ENCODE data around the gene TMEM132C.
A peak's percentile ranks its signal among the peaks of the same experiment; 100 is the strongest.

Gene TMEM132C

GRCh38 chr12:128684352-128684751, 417.4 kb downstream of the TMEM132C start:
- Histone ChIP-seq H3K4me1 (ENCODE audit: control insufficient read depth, insufficient read depth, low read length) (no peaks in the 10 kb centered on the region), H3K9me3 (ENCODE audit: control insufficient read depth, insufficient read depth, low read depth, low read length) (no peaks in the 10 kb centered on the region), H3K27ac (ENCODE audit: extremely low read depth, low read depth, low read length) (no peak overlapping the region), H3K4me3 (ENCODE audit: low read depth, low read length) (no peak overlapping the region), H3K36me3 (ENCODE audit: control insufficient read depth in 2 of 2, insufficient read depth in 1 of 2, low read length in 2 of 2) (no peaks in the 10 kb centered on the region)
- no peak for TF ChIP-seq ZNF324 (tag by site-specific recombination; IDR thresholded peaks at IDR 0.05)
- POLR2A ChIA-PET: no interaction called here
- CTCF ChIA-PET: interaction anchor here (0.6 to 0.9 kb wide), 2 partner anchors 12 to 233 kb away, joined by 4 read pairs; no protein-coding TSS in a partner anchor

- POLR2A ChIA-PET: no interaction called here
- H3K36me3 ChIP-seq (ENCODE audit: control insufficient read depth in 2 of 2, insufficient read depth in 1 of 2, low read length in 2 of 2): no peaks in the 10 kb centered on the region
- no peaks in the 10 kb centered on the region for H3K9me3 ChIP-seq (ENCODE audit: control insufficient read depth, insufficient read depth, low read depth, low read length)
- CTCF ChIA-PET: no interaction called here
- TF ChIP-seq ZNF366 (tag by site-specific recombination; conservative IDR thresholded peaks at IDR 0.05) (no peak), ZSCAN4 (tag by site-specific recombination; IDR thresholded peaks at IDR 0.05) (peak; percentile 83), ZNF266 (tag by site-specific recombination; IDR thresholded peaks at IDR 0.05; ENCODE audit: low read depth) (no peak)
- no peaks in the 10 kb centered on the region for H3K4me1 ChIP-seq (ENCODE audit: control insufficient read depth, insufficient read depth, low read length)
- no peak overlapping the region for H3K4me3 ChIP-seq (ENCODE audit: low read depth, low read length)
- no peak overlapping the region for H3K27ac ChIP-seq (ENCODE audit: extremely low read depth, low read depth, low read length)
These were observed 419.0 kb downstream of the TMEM132C start for GRCh38 chr12:128685903-128686475.

- Histone ChIP-seq H3K4me1 (ENCODE audit: control insufficient read depth, insufficient read depth, low read length) (no peaks in the 10 kb centered on the region), H3K36me3 (ENCODE audit: control insufficient read depth in 2 of 2, insufficient read depth in 1 of 2, low read length in 2 of 2) (no peaks in the 10 kb centered on the region), H3K4me3 (ENCODE audit: low read depth, low read length) (no peak overlapping the region), H3K27ac (ENCODE audit: extremely low read depth, low read depth, low read length) (no peak overlapping the region), H3K9me3 (ENCODE audit: control insufficient read depth, insufficient read depth, low read depth, low read length) (no peaks in the 10 kb centered on the region)
- ChIA-PET POLR2A (no interaction called here), CTCF (no interaction called here)
- TF ChIP-seq ZNF513 (tag by site-specific recombination; IDR thresholded peaks at IDR 0.05) (no peak), ZNF704 (tag by site-specific recombination; IDR thresholded peaks at IDR 0.05) (no peak), ZNF624 (tag by site-specific recombination; IDR thresholded peaks at IDR 0.05) (no peak), ZNF311 (tag by site-specific recombination; IDR thresholded peaks at IDR 0.05; ENCODE audit: borderline replicate concordance) (no peak), ZNF645 (tag by site-specific recombination; IDR thresholded peaks at IDR 0.05) (no peak), ZNF660 (tag by site-specific recombination; IDR thresholded peaks at IDR 0.05) (no peak), ZNF692 (tag by site-specific recombination; IDR thresholded peaks at IDR 0.05) (no peak), REST (tag by site-specific recombination; IDR thresholded peaks at IDR 0.05) (no peak), ZFP37 (tag by site-specific recombination; IDR thresholded peaks at IDR 0.05) (no peak), ZNF324 (tag by site-specific recombination; IDR thresholded peaks at IDR 0.05) (no peak), SALL2 (tag by site-specific recombination; IDR thresholded peaks at IDR 0.05; ENCODE audit: borderline replicate concordance) (no peak), TSHZ1 (tag by site-specific recombination; IDR thresholded peaks at IDR 0.05; ENCODE audit: borderline replicate concordance) (no peak), ZNF132 (tag by site-specific recombination; IDR thresholded peaks at IDR 0.05; ENCODE audit: borderline replicate concordance) (no peak)
These were observed 420.9 kb downstream of the TMEM132C start for GRCh38 chr12:128687851-128688250.

Measured in HEK293 (cell line).